Stimulated activated CD4-positive, alpha-beta T cell treated with anti-CD3 and anti-CD28 coated beads, TNF-alpha, amount 100 ng/mL, for 48 hours (primary cell): ENCODE data around the gene SUMO2.
A peak's percentile ranks its signal among the peaks of the same experiment; 100 is the strongest.
"Not testable (repeated sequence)": the region's sequence is repeated elsewhere in the genome, so short reads cannot be mapped to it uniquely, and the experiment has no call there.

Source experiments
- DNase-seq, 3 donors: peaks; one replicate each; pipeline ENCODE4 v3.0.0-alpha.2; 2020; ENCODE audit warnings: low read depth in 3 of 3

Gene SUMO2

GRCh38 chr17:75144816-75145512 lies 37.8 kb downstream of the SUMO2 start:
- DNase-seq = no peak

GRCh38 chr17:75142236-75142971 lies 40.4 kb downstream of the SUMO2 start:
- DNase-seq = no peak

- no peak for DNase-seq
Measured at GRCh38 chr17:75138519-75138918, 44.2 kb downstream of the SUMO2 start.

- not testable (repeated sequence) for DNase-seq
Measured at GRCh38 chr17:75137762-75138161, 45.0 kb downstream of the SUMO2 start.

GRCh38 chr17:75135946-75136345 lies 46.8 kb downstream of the SUMO2 start:
- no peak for DNase-seq

- DNase-seq = no peak
Measured at GRCh38 chr17:75135452-75135851, 47.3 kb downstream of the SUMO2 start.

- not testable (repeated sequence) for DNase-seq
Measured at GRCh38 chr17:75133607-75134347, 49.0 kb downstream of the SUMO2 start.

GRCh38 chr17:75133001-75133400 lies 49.8 kb downstream of the SUMO2 start:
- DNase-seq = no peak

- DNase-seq = not testable (repeated sequence)
Measured at GRCh38 chr17:75132018-75133000, 50.5 kb downstream of the SUMO2 start.

- DNase-seq = peak; percentile 48 to 66 (median 58)
Measured at GRCh38 chr17:75131278-75132017, 51.3 kb downstream of the SUMO2 start, which contains the start of gene NT5C. TSS of gene NT5C (minus strand) at chr17:75131742. CDS start at chr17:75131707, 35 bp downstream.

- DNase-seq = no peak
Measured at GRCh38 chr17:75130632-75131277, 52.0 kb downstream of the SUMO2 start.

GRCh38 chr17:75130059-75130631 lies 52.6 kb downstream of the SUMO2 start:
- no peak for DNase-seq

- DNase-seq = no peak
Measured at GRCh38 chr17:75129576-75129975, 53.2 kb downstream of the SUMO2 start.

GRCh38 chr17:75128694-75129505 lies 53.9 kb downstream of the SUMO2 start:
- DNase-seq = no peak

GRCh38 chr17:75127936-75128335 lies 54.8 kb downstream of the SUMO2 start:
- not testable (repeated sequence) for DNase-seq

- no peak for DNase-seq
Measured at GRCh38 chr17:75126954-75127353, 55.8 kb downstream of the SUMO2 start.

- DNase-seq = no peak
Measured at GRCh38 chr17:75125984-75126383, 56.8 kb downstream of the SUMO2 start.

- DNase-seq = no peak
Measured at GRCh38 chr17:75124819-75125162, 58.0 kb downstream of the SUMO2 start.
